ENCODE results near the gene NPR3. TPM values are rescaled to one million over a fixed set of nuclear protein-coding genes. Genes with fewer than 3 reads are reported as not detected.

Gene NPR3
- total RNA-seq, 4 donors from 2014 or later: 0.51 to 4.9 (median 1.3) TPM

- no peak for DNase-seq
- intact Hi-C loops (cut with DNase I; ENCODE audit: low total_unique reads) (no loop called here), in situ Hi-C loops (cut with MboI; ENCODE audit: low sequenced_read_pairs in 4 of 4) (no loop called here)
- no peak overlapping the region for H3K27ac ChIP-seq
- H3K9me3 ChIP-seq: no peaks in the 10 kb centered on the region
- TF ChIP-seq, protein P1, sequence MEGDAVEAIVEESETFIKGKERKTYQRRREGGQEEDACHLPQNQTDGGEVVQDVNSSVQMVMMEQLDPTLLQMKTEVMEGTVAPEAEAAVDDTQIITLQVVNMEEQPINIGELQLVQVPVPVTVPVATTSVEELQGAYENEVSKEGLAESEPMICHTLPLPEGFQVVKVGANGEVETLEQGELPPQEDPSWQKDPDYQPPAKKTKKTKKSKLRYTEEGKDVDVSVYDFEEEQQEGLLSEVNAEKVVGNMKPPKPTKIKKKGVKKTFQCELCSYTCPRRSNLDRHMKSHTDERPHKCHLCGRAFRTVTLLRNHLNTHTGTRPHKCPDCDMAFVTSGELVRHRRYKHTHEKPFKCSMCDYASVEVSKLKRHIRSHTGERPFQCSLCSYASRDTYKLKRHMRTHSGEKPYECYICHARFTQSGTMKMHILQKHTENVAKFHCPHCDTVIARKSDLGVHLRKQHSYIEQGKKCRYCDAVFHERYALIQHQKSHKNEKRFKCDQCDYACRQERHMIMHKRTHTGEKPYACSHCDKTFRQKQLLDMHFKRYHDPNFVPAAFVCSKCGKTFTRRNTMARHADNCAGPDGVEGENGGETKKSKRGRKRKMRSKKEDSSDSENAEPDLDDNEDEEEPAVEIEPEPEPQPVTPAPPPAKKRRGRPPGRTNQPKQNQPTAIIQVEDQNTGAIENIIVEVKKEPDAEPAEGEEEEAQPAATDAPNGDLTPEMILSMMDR (IDR thresholded peaks at IDR 0.05 in 4 of 5, conservative IDR thresholded peaks at IDR 0.05 in 1 of 5): no peak
- no peak for TF ChIP-seq POLR2A (IDR thresholded peaks at IDR 0.05)
- no peaks in the 10 kb centered on the region for H3K36me3 ChIP-seq
- H3K4me1 ChIP-seq: no peaks in the 10 kb centered on the region
- H3K27me3 ChIP-seq: no peaks in the 10 kb centered on the region
- no peak overlapping the region for H3K4me3 ChIP-seq
- no peak for ATAC-seq
Observed at GRCh38 chr5:32777733-32778132, 66.6 kb downstream of the NPR3 start.

GRCh38 chr5:32778403-32778802, 67.3 kb downstream of the NPR3 start:
- Histone ChIP-seq H3K36me3 (no peaks in the 10 kb centered on the region), H3K27ac (no peak overlapping the region), H3K27me3 (no peaks in the 10 kb centered on the region), H3K9me3 (no peaks in the 10 kb centered on the region), H3K4me1 (no peaks in the 10 kb centered on the region), H3K4me3 (no peak overlapping the region)
- in situ Hi-C loops (cut with MboI; ENCODE audit: low sequenced_read_pairs in 4 of 4): no loop called here
- TF ChIP-seq, protein P1 (IDR thresholded peaks at IDR 0.05 in 4 of 5, conservative IDR thresholded peaks at IDR 0.05 in 1 of 5): no peak
- no peak for TF ChIP-seq POLR2A (IDR thresholded peaks at IDR 0.05)
- ATAC-seq: no peak
- no peak for DNase-seq
- intact Hi-C loops (cut with DNase I; ENCODE audit: low total_unique reads): no loop called here

DNA sequence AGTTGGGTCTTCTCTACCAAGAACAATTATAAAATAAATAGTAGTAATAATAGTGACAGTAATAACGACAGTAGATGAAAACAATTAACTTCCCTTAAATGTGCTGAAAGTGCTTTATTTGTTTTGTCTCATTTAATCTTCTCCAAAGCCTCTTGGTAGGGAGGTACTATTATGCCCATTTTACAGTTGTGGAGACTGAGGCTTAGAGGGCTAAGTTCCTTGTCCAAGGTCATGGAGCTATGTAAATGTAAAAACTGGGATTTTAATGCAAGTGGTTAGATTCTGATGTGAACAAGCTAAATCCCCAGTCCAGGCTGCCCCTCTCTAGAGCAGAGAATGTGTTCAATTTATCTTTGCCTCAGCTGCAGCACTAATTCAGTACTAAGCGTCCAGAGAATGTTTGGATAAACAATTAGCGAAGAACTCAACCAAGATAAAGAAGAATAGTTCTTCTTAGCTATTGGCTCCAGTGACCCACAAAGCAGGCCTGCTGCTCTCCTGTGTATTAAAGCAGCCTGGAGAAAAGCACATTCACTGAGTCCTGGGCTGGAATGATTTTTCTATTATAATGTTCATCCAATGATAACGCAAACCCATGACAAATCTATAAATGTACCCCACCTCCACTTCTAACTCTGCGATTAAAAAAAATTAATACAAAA, 68.8 kb downstream of the NPR3 start:
- Histone ChIP-seq H3K27me3 (no peaks in the 10 kb centered on the region), H3K4me1 (no peaks in the 10 kb centered on the region), H3K9me3 (no peaks in the 10 kb centered on the region), H3K36me3 (no peaks in the 10 kb centered on the region), H3K27ac (no peak overlapping the region), H3K4me3 (no peak overlapping the region)
- no peak for ATAC-seq
- intact Hi-C loops (cut with DNase I; ENCODE audit: low total_unique reads) (no loop called here), in situ Hi-C loops (cut with MboI; ENCODE audit: low sequenced_read_pairs in 4 of 4) (no loop called here)
- DNase-seq: no peak
- no peak for TF ChIP-seq POLR2A (IDR thresholded peaks at IDR 0.05)
- TF ChIP-seq, protein P1 (IDR thresholded peaks at IDR 0.05 in 4 of 5, conservative IDR thresholded peaks at IDR 0.05 in 1 of 5): no peak

- no peak overlapping the region for H3K4me3 ChIP-seq
- in situ Hi-C loops (cut with MboI; ENCODE audit: low sequenced_read_pairs in 4 of 4): no loop called here
- intact Hi-C loops (cut with DNase I; ENCODE audit: low total_unique reads): no loop called here
- no peaks in the 10 kb centered on the region for H3K4me1 ChIP-seq
- no peaks in the 10 kb centered on the region for H3K36me3 ChIP-seq
- TF ChIP-seq, protein P1 (IDR thresholded peaks at IDR 0.05 in 4 of 5, conservative IDR thresholded peaks at IDR 0.05 in 1 of 5): no peak
- no peak for TF ChIP-seq POLR2A (IDR thresholded peaks at IDR 0.05)
- H3K9me3 ChIP-seq: no peaks in the 10 kb centered on the region
- DNase-seq (no peak), ATAC-seq (no peak)
- no peaks in the 10 kb centered on the region for H3K27me3 ChIP-seq
- no peak overlapping the region for H3K27ac ChIP-seq
Observed at GRCh38 chr5:32780508-32780919, 69.4 kb downstream of the NPR3 start.

- no peak for TF ChIP-seq POLR2A (IDR thresholded peaks at IDR 0.05)
- TF ChIP-seq, protein P1 (IDR thresholded peaks at IDR 0.05 in 4 of 5, conservative IDR thresholded peaks at IDR 0.05 in 1 of 5): no peak
- Histone ChIP-seq H3K27ac (no peak overlapping the region), H3K4me1 (no peaks in the 10 kb centered on the region), H3K36me3 (no peaks in the 10 kb centered on the region), H3K9me3 (no peaks in the 10 kb centered on the region), H3K4me3 (no peak overlapping the region), H3K27me3 (no peaks in the 10 kb centered on the region)
- intact Hi-C loops (cut with DNase I; ENCODE audit: low total_unique reads) (no loop called here), in situ Hi-C loops (cut with MboI; ENCODE audit: low sequenced_read_pairs in 4 of 4) (no loop called here)
- DNase-seq: no peak
- ATAC-seq: no peak
Observed at GRCh38 chr5:32783661-32784060, 72.5 kb downstream of the NPR3 start.
